ENCODE results near the gene FAM216B. TPM values are rescaled to one million over a fixed set of nuclear protein-coding genes. Genes with fewer than 3 reads are reported as not detected.

FAM216B gene
- total and polyA plus RNA-seq, 2 experiments from 2014 or later, result 0.06 TPM; not detected in 1

- H2AFZ ChIP-seq, result peak overlapping the region; percentile 90; the same call in 1 of the 2 replicates
- H3K36me3 Mint-ChIP-seq (ENCODE audit: low read depth), result no peaks in the 10 kb centered on the region; the same call in 2 of the 3 replicates
- H3K4me3 ChIP-seq, result no peak overlapping the region
- 0 out of 3 replicates have a peak, but pooled peaks cover 3% of the 10 kb centered on the region for H3K9me3 Mint-ChIP-seq
- TF ChIP-seq CTCF (conservative IDR thresholded peaks at IDR 0.05; ENCODE audit: low read depth in 2 of 2) (no peak), ETS1 (IDR thresholded peaks at IDR 0.05) (no peak), ZNF462 (CRISPR knock-in tag; IDR thresholded peaks at IDR 0.05) (no peak), EZH2phosphoT487 (IDR thresholded peaks at IDR 0.05; ENCODE audit: unreplicated experiment) (no peak), CREB1 (CRISPR knock-in tag; IDR thresholded peaks at IDR 0.05; ENCODE audit: low read depth) (no peak), NANOG (IDR thresholded peaks at IDR 0.05; ENCODE audit: borderline replicate concordance) (no peak), EZH2 (IDR thresholded peaks at IDR 0.05; ENCODE audit: low read depth, unreplicated experiment) (no peak), JUNB (IDR thresholded peaks at IDR 0.05; ENCODE audit: unreplicated experiment) (no peak), ZNF114 (CRISPR knock-in tag; IDR thresholded peaks at IDR 0.05) (no peak), ZNF331 (CRISPR knock-in tag; IDR thresholded peaks at IDR 0.05; ENCODE audit: low read depth) (no peak), REST (IDR thresholded peaks at IDR 0.05; ENCODE audit: unreplicated experiment) (no peak), STAT1 (IDR thresholded peaks at IDR 0.05; ENCODE audit: unreplicated experiment) (no peak), POLR2AphosphoS5 (IDR thresholded peaks at IDR 0.05; ENCODE audit: low read depth) (no peak)
- peaks cover 7% of the 10 kb centered on the region for H3K27me3 Mint-ChIP-seq (ENCODE audit: insufficient read depth, low read depth, poor library complexity)
- peaks cover 19% of the 10 kb centered on the region for H3K4me1 Mint-ChIP-seq
- H4K20me1 ChIP-seq (replicated peaks; ENCODE audit: insufficient read depth), result no peaks in the 10 kb centered on the region
- no peaks in the 10 kb centered on the region for H3F3A ChIP-seq (replicated peaks; ENCODE audit: low read depth)
- no peaks in the 10 kb centered on the region for H3K79me2 ChIP-seq (replicated peaks; ENCODE audit: insufficient read depth)
- no peaks in the 10 kb centered on the region for H3K9me2 ChIP-seq (ENCODE audit: insufficient read depth)
- DNase-seq (ENCODE audit: low spot score) (peak; percentile 21), ATAC-seq (peak; percentile 84)
- no peak overlapping the region for H3K27ac Mint-ChIP-seq
- no peak overlapping the region for H3K4me2 ChIP-seq
- no peak overlapping the region for H3K27ac ChIP-seq (ENCODE audit: low read depth)
- H3K36me3 ChIP-seq (ENCODE audit: insufficient read depth), result no peaks in the 10 kb centered on the region
- H3K4me3 Mint-ChIP-seq, result no peak overlapping the region; the same call in 2 of the 3 replicates
- peaks cover 25% of the 10 kb centered on the region for H3K4me1 ChIP-seq (ENCODE audit: insufficient read depth)
- no peaks in the 10 kb centered on the region for H3K27me3 ChIP-seq (ENCODE audit: insufficient read depth)
Measured at GRCh38 chr13:42796747-42797356, 15.5 kb downstream of the FAM216B start.

Data from GM23338 (cell line).